GM12878 (cell line): ENCODE data around the gene S100A6.
"Not testable (repeated sequence)": the region's sequence is repeated elsewhere in the genome, so short reads cannot be mapped to it uniquely, and the experiment has no call there.

Source experiments
- ZSCAN29 ChIP-seq: fragments of 450-650 bp; IDR thresholded peaks from 2 replicates; pipeline ENCODE4 v1.6.1; 2017; ENCODE audit warnings: mild to moderate bottlenecking, moderate library complexity
- TF ChIP-seq, protein P1 (sequence below), 3 experiments: IDR thresholded peaks in 2 of 3; conservative IDR thresholded peaks in 1 of 3; 2 replicates each; pipeline ENCODE4 v1.5.1; 2011; ENCODE audit warnings: low read depth in 3 of 3, low read length in 3 of 3, mild to moderate bottlenecking in 3 of 3, control low read depth in 2 of 3, moderate library complexity in 2 of 3, inconsistent platforms in 1 of 3, mixed read lengths in 1 of 3; ENCODE audit not compliant: control insufficient read depth in 2 of 3, insufficient read depth in 1 of 3; ENCODE audit errors: extremely low read depth in 1 of 3

GRCh38 chr1:153522353-153523048 lies 13.3 kb downstream of the S100A6 start:
- TF ChIP-seq, protein P1, sequence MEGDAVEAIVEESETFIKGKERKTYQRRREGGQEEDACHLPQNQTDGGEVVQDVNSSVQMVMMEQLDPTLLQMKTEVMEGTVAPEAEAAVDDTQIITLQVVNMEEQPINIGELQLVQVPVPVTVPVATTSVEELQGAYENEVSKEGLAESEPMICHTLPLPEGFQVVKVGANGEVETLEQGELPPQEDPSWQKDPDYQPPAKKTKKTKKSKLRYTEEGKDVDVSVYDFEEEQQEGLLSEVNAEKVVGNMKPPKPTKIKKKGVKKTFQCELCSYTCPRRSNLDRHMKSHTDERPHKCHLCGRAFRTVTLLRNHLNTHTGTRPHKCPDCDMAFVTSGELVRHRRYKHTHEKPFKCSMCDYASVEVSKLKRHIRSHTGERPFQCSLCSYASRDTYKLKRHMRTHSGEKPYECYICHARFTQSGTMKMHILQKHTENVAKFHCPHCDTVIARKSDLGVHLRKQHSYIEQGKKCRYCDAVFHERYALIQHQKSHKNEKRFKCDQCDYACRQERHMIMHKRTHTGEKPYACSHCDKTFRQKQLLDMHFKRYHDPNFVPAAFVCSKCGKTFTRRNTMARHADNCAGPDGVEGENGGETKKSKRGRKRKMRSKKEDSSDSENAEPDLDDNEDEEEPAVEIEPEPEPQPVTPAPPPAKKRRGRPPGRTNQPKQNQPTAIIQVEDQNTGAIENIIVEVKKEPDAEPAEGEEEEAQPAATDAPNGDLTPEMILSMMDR (IDR thresholded peaks at IDR 0.05 in 2 of 3, conservative IDR thresholded peaks at IDR 0.05 in 1 of 3; ENCODE audit: control insufficient read depth in 2 of 3, extremely low read depth in 1 of 3, insufficient read depth in 1 of 3, low read depth in 3 of 3, low read length in 3 of 3) = not testable (repeated sequence)
- not testable (repeated sequence) for TF ChIP-seq ZSCAN29
